ENCODE data around the gene ACER3.
"Not testable (repeated sequence)": the region's sequence is repeated elsewhere in the genome, so short reads cannot be mapped to it uniquely, and the experiment has no call there.

The ACER3 gene

GRCh38 chr11:76837696-76838677 is 22.7 kb upstream of the ACER3 start:
- DNase-seq, result no peak

- DNase-seq, result no peak
Measured at GRCh38 chr11:76838678-76839068, 22.0 kb upstream of the ACER3 start.

GRCh38 chr11:76839311-76839710 is 21.4 kb upstream of the ACER3 start:
- DNase-seq, result no peak

GRCh38 chr11:76841923-76842452 is 18.7 kb upstream of the ACER3 start:
- DNase-seq, result no peak

GRCh38 chr11:76843907-76844306 is 16.8 kb upstream of the ACER3 start:
- no peak for DNase-seq

- DNase-seq, result no peak
Measured at GRCh38 chr11:76844511-76844910, 16.2 kb upstream of the ACER3 start.

- DNase-seq, result no peak
Measured at GRCh38 chr11:76845069-76845468, 15.6 kb upstream of the ACER3 start.

DNA sequence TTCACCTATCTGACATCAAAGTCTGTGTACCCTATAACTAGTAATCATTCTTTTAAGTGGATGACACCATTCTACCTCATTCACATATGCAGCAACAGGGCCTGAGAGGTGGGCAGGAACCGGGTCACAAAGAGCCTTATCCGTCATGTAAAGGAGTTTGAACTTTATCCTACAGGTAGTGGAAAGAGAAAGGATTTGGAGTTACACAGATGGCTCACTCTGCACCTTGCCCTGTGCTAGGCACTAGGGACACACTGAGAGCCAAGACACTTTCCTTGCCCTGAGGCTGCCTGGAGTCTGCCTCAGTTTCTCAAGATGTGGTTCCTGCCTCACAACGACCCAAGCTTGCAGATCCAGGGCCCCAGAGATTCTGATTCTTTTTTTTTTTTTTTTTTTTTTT is 14.3 kb upstream of the ACER3 start:
- DNase-seq, result no peak

DNA sequence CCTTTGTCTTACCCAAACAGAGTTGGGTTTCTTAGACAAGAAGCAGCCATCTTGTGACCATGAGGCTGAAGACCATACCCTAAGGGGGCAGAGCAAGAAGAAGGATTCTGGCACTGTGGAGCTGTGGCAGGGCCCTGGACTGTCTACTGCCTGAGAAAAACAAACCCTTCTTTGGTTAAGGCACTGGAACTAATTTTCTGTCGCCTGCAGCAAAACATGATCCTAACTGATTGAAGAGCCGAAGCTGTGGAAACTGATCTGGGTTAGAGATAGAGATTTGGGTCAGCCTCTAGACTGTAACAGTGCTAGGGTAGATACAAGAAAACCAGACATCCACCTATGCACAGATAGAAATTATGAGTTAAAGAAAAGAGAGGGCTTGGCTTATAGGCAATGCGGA is 11.3 kb upstream of the ACER3 start:
- DNase-seq, result no peak

- no peak for DNase-seq
Measured at GRCh38 chr11:76850130-76850529, 10.6 kb upstream of the ACER3 start.

DNA sequence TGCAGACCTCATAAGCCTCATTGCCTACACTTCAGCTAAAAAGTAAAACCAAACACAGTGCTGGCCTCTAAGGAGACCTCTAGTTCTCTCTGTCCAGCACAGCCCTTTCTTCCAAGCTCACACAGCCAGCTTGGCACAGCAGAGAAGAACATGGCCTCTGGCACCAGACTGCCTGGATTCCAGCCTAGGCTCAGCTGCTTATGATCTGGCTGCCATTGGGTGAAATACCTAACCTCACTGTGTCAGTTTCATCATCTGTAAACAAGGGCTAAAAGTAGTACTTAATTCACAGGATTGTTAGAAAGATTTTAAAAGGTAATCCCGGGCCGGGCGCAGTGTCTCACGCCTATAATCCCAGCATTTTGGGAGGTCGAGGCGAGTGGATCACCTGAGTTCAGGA is 9.9 kb upstream of the ACER3 start:
- no peak for DNase-seq

DNA sequence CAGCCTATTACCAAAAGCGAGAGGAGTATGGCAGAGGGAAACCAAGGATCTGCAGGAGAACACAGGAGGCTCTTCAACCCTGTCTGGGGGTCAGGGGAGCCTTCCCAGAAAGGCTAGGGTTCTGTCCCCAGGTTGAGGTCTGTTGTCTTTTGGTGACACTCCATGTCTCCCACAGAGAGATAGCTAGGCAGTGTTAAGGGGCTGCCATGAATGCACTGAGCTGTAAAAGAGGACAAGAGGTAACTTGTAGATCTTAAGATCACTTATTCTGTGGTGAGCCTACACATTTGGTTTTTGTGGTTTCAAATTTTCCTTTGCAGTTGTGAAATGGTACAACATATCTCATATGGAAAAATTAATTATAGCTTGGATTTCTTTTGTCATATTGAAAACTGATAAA is 6.0 kb upstream of the ACER3 start:
- no peak for DNase-seq

DNA sequence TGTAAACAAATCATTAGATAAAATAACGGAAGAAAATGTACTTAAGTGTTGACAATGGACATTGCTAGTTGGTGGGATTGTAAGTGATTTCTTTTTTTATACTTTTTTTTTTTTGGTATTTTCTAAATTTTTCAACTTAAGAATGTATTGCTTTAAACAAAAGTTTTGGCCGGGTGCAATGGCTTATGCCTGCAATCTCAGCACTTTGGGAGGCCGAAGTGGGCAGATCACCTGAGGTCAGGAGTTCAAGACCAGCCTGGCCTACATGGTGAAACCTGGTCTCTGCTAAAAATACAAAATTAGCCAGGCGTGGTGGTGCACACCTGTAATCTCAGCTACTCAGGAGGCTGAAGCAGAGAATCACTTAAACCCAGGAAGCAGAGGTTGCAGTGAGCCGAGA is 5.0 kb upstream of the ACER3 start:
- not testable (repeated sequence) for DNase-seq

DNA sequence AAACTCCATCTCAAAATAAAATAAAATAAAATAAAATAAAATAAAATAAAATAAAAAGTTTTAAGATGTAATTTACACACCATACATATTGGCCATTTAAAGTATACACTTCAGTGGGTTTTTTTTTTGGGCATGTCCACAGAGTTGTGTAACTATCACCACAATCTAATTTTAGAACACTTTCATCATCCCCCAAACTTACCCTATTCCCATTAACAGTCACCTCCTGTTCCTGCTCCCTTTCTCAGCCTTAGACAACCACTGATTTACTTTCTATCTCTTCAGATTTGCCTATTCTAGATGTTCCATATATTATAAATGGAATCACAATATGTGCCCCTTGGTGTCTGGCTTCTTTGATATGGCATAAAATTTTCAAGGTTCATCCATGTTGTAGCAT is 4.6 kb upstream of the ACER3 start:
- DNase-seq, result no peak

DNA sequence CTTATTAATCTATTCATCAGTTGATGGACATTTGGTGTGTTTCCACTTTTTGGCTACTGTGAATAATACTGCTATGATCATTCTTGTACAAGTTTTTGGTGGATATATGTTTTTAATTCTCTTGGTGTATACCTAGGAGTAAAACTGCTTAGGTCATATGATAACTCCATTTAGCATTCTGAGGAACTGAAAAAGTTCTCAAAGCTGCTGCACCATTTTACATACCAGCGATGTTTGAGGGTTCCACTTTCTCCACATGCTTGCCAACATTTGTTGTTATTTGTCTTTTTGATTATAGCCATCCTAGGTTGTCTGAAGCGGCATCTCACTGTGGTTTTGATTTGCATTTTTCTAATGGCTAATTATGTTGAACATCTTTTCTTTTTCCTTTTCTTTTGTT is 4.1 kb upstream of the ACER3 start:
- DNase-seq, result no peak

DNA sequence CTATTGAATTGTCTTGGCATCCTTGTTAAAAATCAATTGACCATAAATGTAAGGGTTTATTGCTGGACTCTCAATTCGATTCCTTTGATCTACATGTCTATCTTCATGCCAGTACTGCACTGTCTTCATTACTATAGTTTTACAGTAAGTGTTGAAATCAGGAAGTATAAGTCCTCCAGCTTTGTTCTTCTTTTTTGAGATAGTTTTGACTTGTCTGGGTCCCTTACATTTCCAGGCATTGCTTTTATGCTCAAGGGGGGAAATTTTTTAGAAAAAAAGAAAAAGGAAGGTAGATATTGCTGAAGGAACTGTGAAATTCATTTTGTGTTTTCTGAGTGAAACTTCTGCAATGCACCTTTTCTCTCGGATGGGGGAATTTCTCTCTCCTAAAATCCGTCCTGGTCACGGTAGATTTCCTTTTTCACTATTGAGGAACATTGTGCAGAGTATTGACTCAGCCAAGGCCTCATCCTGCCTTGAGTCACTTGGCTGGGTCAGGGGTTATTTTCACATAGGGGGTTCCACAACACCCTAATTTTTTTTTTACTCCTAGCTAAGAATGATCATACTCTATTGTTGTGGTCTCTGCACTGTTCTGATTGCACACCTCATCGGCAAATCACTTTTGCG is 2.8 kb upstream of the ACER3 start:
- DNase-seq, result no peak

- no peak for DNase-seq
Measured at GRCh38 chr11:76859708-76860227, 950 bp upstream of the ACER3 start.

DNA sequence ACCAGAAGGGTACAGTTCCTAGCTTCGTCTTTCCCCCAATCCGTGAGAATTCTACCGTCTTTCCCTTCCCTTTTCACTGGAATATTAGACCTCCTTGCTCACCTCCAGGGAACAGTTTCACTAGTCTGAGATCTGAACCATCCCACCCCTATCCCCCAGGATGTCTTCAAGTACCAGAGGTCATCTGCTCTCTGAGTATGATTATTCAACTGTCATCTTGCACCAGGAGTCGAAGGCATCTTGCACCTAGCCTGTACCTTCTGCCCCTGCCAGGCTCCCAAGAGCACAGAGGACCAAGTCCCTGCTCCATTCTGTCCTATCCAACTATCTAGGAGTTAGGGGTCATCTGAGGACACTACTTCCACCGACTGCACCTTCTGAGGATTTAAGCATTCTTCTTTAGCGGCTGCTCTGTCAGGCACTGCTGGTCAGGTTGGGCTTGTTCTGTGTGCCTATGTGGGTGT is 804 bp downstream of the ACER3 start:
- DNase-seq, result peak; percentile 2

DNA sequence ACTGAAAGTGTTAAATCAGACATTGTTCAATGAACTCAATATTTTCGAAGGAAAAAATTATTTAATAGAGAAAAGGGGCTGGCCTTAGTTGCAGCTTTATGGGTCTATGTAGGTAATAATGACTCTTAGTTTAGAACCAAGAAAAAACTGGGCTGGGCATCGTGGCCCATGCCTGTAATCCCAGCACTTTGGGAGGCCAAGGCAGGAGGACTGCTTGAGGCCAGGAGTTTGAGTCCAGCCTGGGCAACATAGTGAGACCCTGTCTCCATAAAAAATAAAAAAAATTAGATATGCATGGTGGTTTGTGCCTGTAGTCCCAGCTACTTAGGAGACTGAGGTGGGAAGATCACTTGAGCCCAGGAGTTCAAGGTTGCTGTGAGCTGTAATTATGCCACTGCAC is 2.1 kb downstream of the ACER3 start:
- not testable (repeated sequence) for DNase-seq

- peak; percentile 10 for DNase-seq
Measured at GRCh38 chr11:76863196-76863777, 2.6 kb downstream of the ACER3 start.

- DNase-seq, result no peak
Measured at GRCh38 chr11:76872959-76873827, 12.5 kb downstream of the ACER3 start.

GRCh38 chr11:76878014-76878413 is 17.3 kb downstream of the ACER3 start:
- DNase-seq, result no peak
